Keratinocyte (primary cell): ENCODE measurements around the gene NTN5. TPM values are rescaled to one million over a fixed set of nuclear protein-coding genes. Genes with fewer than 3 reads are reported as not detected.
"Not testable (repeated sequence)": the region's sequence is repeated elsewhere in the genome, so short reads cannot be mapped to it uniquely, and the experiment has no call there.

Experiments
- DNase-seq: peaks from one replicate; pipeline ENCODE4 v3.0.0-alpha.2; 2011; ENCODE audit warnings: low read depth, missing footprints, low spot score
- FAIRE-seq: peaks from 2 replicates; lab custom pipeline; 2011; peaks lifted over from hg19 to GRCh38; lab: Jason Lieb, UNC
- H2AFZ ChIP-seq: 2 replicates; pipeline ENCODE4 v1.6.0; 2012; ENCODE audit warnings: low read length, control low read depth, inconsistent platforms; ENCODE audit not compliant: control insufficient read depth
- H3K27ac ChIP-seq: 2 replicates; pipeline ENCODE4 v1.5.1; 2011; ENCODE audit warnings: low read length; ENCODE audit not compliant: control insufficient read depth, insufficient read depth
- H3K27me3 ChIP-seq: 3 replicates; pipeline ENCODE4 v1.6.0; 2011; ENCODE audit warnings: low read length; ENCODE audit not compliant: control insufficient read depth, insufficient read depth; ENCODE audit errors: extremely low read depth
- H3K36me3 ChIP-seq, 2 experiments: 2 replicates in 1 of 2; 3 replicates in 1 of 2; pipeline ENCODE4 v1.5.1; 2011; ENCODE audit warnings: low read length in 2 of 2, mild to moderate bottlenecking in 1 of 2; ENCODE audit not compliant: control insufficient read depth in 2 of 2, insufficient read depth in 2 of 2; ENCODE audit errors: extremely low read depth in 1 of 2
- H3K4me1 ChIP-seq: 3 replicates; pipeline ENCODE4 v1.5.1; 2011; ENCODE audit warnings: low read length; ENCODE audit not compliant: control insufficient read depth, insufficient read depth; ENCODE audit errors: extremely low read depth
- H3K4me2 ChIP-seq: 3 replicates; pipeline ENCODE4 v1.6.0; 2011; ENCODE audit warnings: low read depth, low read length; ENCODE audit not compliant: control insufficient read depth, insufficient read depth; ENCODE audit errors: extremely low read depth
- H3K4me3 ChIP-seq, 3 experiments: fragments of 200-600 bp in 1 of 3; sonication (generic) in 1 of 3; 2 replicates in 2 of 3; 3 replicates in 1 of 3; pipeline ENCODE4 v1.5.1; 2011 to 2016; ENCODE audit warnings: low read length in 3 of 3, mild to moderate bottlenecking in 3 of 3, control low read depth in 2 of 3, inconsistent platforms in 1 of 3, low read depth in 1 of 3, mixed read lengths in 1 of 3, mixed run types in 1 of 3, moderate library complexity in 1 of 3; ENCODE audit not compliant: control insufficient read depth in 2 of 3, insufficient read depth in 2 of 3; ENCODE audit errors: extremely low read depth in 1 of 3
- H3K79me2 ChIP-seq: 2 replicates; pipeline ENCODE4 v1.6.0; 2012; ENCODE audit warnings: low read length; ENCODE audit not compliant: control insufficient read depth, insufficient read depth
- H3K9ac ChIP-seq: 3 replicates; pipeline ENCODE4 v1.6.0; 2011; ENCODE audit warnings: low read length; ENCODE audit not compliant: control insufficient read depth, insufficient read depth; ENCODE audit errors: extremely low read depth
- H3K9me1 ChIP-seq: 3 replicates; pipeline ENCODE4 v1.6.0; 2011; ENCODE audit warnings: low read length; ENCODE audit not compliant: control insufficient read depth, insufficient read depth; ENCODE audit errors: extremely low read depth
- H3K9me3 ChIP-seq: 2 replicates; pipeline ENCODE4 v1.5.1; 2012; ENCODE audit warnings: low read depth, low read length; ENCODE audit not compliant: control insufficient read depth
- H4K20me1 ChIP-seq: 3 replicates; pipeline ENCODE4 v1.6.0; 2011; ENCODE audit warnings: low read length; ENCODE audit not compliant: control insufficient read depth, insufficient read depth; ENCODE audit errors: extremely low read depth
- CTCF ChIP-seq, 3 experiments: IDR thresholded peaks in 1 of 3; conservative IDR thresholded peaks in 1 of 3; optimal IDR thresholded peaks in 1 of 3; 2 replicates in 2 of 3; 3 replicates in 1 of 3; pipeline versions ENCODE3 to v1.5.1; 2011; ENCODE audit warnings: low read length in 3 of 3, mild to moderate bottlenecking in 3 of 3, moderate library complexity in 2 of 3, control low read depth in 1 of 3, inconsistent platforms in 1 of 3; ENCODE audit not compliant: insufficient read depth in 2 of 3; ENCODE audit errors: extremely low read depth in 1 of 3
- EZH2 ChIP-seq: IDR thresholded peaks from one replicate; pipeline ENCODE4 v1.6.1; 2012; ENCODE audit warnings: inconsistent platforms, mild to moderate bottlenecking, low read length, moderate library complexity
- dilution Hi-C: fragments of 300-500 bp; cut with MboI; formaldehyde crosslinking; loops from one replicate; pipeline ENCODE4 v1.7.0; 2020; ENCODE audit warnings: low sequenced_read_pairs; ENCODE audit not compliant: extremely low pct_ligation_motif_present
- polyA plus RNA-seq, 5 experiments: library from polyadenylated mRNA; depleted of rRNA in 3 of 5; stranded (reverse) in 3 of 5; stranded (forward) in 1 of 5; unstranded in 1 of 5; fragments of >200 nt; gene quantifications; 1 replicate in 1 of 5; 2 replicates in 3 of 5; 3 replicates in 1 of 5; pipeline versions ENCODE4 v1.2.1 to v1.2.3, GENCODE V29; 2011 to 2012; ENCODE audit warnings: missing spikeins in 2 of 5, low read depth in 1 of 5, low replicate concordance in 1 of 5

Gene NTN5
- polyA plus RNA-seq, 1 donor (not counting 4 experiments of a cell fraction or from before 2014, with no cell fraction given) = 0.07 TPM

- Histone ChIP-seq H3K79me2 (peaks cover 2% of the 10 kb centered on the region), H3K36me3 (no peaks in the 10 kb centered on the region), H3K4me3 (peak within 1 kb of the TSS in 1 of 3 experiments; percentile 81), H3K4me2 (peak within 1 kb of the TSS; percentile 90), H3K27me3 (no peaks in the 10 kb centered on the region), H3K4me1 (peaks cover 21% of the 10 kb centered on the region), H3K9me3 (no peaks in the 10 kb centered on the region), H3K9me1 (no peaks in the 10 kb centered on the region), H3K9ac (no peak within 1 kb of the TSS), H2AFZ (peak within 1 kb of the TSS; percentile 38), H3K27ac (no peak within 1 kb of the TSS), H4K20me1 (no peaks in the 10 kb centered on the region)
- dilution Hi-C loops = no loop called here
- FAIRE-seq = no peak
- TF ChIP-seq CTCF (optimal IDR thresholded peaks at IDR 0.05 in 1 of 3, IDR thresholded peaks at IDR 0.05 in 1 of 3, conservative IDR thresholded peaks at IDR 0.05 in 1 of 3; ENCODE audit: extremely low read depth in 1 of 3, insufficient read depth in 2 of 3, low read length in 3 of 3) (no peak), EZH2 (no peak)
- no peak for DNase-seq
These were observed 46.7 kb upstream of the NTN5 start, which contains the start of gene MAMSTR for GRCh38 chr19:48719263-48720171. Gene MAMSTR, minus strand, starts transcription at chr19:48719725. Its CDS starts 694 bp downstream, at chr19:48719031.

GRCh38 chr19:48718711-48719231, 46.0 kb upstream of the NTN5 start:
- no peaks in the 10 kb centered on the region for H3K9me1 ChIP-seq
- no peak overlapping the region for H3K9ac ChIP-seq
- TF ChIP-seq CTCF (optimal IDR thresholded peaks at IDR 0.05 in 1 of 3, IDR thresholded peaks at IDR 0.05 in 1 of 3, conservative IDR thresholded peaks at IDR 0.05 in 1 of 3; ENCODE audit: extremely low read depth in 1 of 3, insufficient read depth in 2 of 3, low read length in 3 of 3) (no peak), EZH2 (no peak)
- no peaks in the 10 kb centered on the region for H3K9me3 ChIP-seq
- H3K4me2 ChIP-seq = no peak overlapping the region
- H3K4me1 ChIP-seq = peaks cover 22% of the 10 kb centered on the region
- FAIRE-seq = no peak
- H3K36me3 ChIP-seq = no peaks in the 10 kb centered on the region
- no peaks in the 10 kb centered on the region for H4K20me1 ChIP-seq
- H2AFZ ChIP-seq = no peak overlapping the region
- no peaks in the 10 kb centered on the region for H3K27me3 ChIP-seq
- dilution Hi-C loops = no loop called here
- H3K27ac ChIP-seq = no peak overlapping the region
- no peak for DNase-seq
- no peak overlapping the region for H3K4me3 ChIP-seq
- H3K79me2 ChIP-seq = peaks cover 2% of the 10 kb centered on the region

GRCh38 chr19:48718106-48718505, 45.3 kb upstream of the NTN5 start:
- DNase-seq, dilution Hi-C loops, H4K20me1 ChIP-seq, H3K4me2 ChIP-seq, H3K27ac ChIP-seq, H3K9me1 ChIP-seq, H3K4me3 ChIP-seq, H2AFZ ChIP-seq, H3K9me3 ChIP-seq, FAIRE-seq, H3K27me3 ChIP-seq, H3K36me3 ChIP-seq, H3K9ac ChIP-seq, H3K79me2 ChIP-seq: not testable (repeated sequence)
- peaks cover 29% of the 10 kb centered on the region for H3K4me1 ChIP-seq
